ENCODE results near the gene PRIMA1. TPM values are rescaled to one million over a fixed set of nuclear protein-coding genes. Genes with fewer than 3 reads are reported as not detected.

Gene PRIMA1
- total and polyA plus RNA-seq, 12 donors = 1.8 to 16.3 (median 4.1) TPM

GRCh38 chr14:93675651-93676050 is 112.6 kb downstream of the PRIMA1 start:
- no peak overlapping the region for H3K27ac ChIP-seq
- no peaks in the 10 kb centered on the region for H3K36me3 ChIP-seq
- DNase-seq (no peak), ATAC-seq (peak in 3 of 8 donors; percentile 53 to 88 (median 79))
- H3K4me3 ChIP-seq = no peak overlapping the region
- peaks cover 0 to 4% (median 0%) of the 10 kb centered on the region in 7 donors for H3K27me3 ChIP-seq
- intact Hi-C loops (cut with DNase I) = no loop called here
- TF ChIP-seq CTCF (IDR thresholded peaks at IDR 0.05) = no peak
- no peaks in the 10 kb centered on the region for H3K4me1 ChIP-seq
- no peaks in the 10 kb centered on the region for H3K9me3 ChIP-seq

GRCh38 chr14:93674343-93674742 is 113.9 kb downstream of the PRIMA1 start:
- no peak for DNase-seq
- no peak overlapping the region for H3K27ac ChIP-seq
- H3K4me1 ChIP-seq = no peaks in the 10 kb centered on the region
- H3K27me3 ChIP-seq = no peaks in the 10 kb centered on the region
- no peaks in the 10 kb centered on the region for H3K36me3 ChIP-seq
- TF ChIP-seq CTCF (IDR thresholded peaks at IDR 0.05) = no peak
- intact Hi-C loops (cut with DNase I) = no loop called here
- ATAC-seq = peak in 1 of 8 donors; percentile 26
- H3K4me3 ChIP-seq = no peak overlapping the region
- 85 to 94% methylated on average over 1 of the region's 1 CpG for whole genome bisulfite sequencing, 2 donors
- H3K9me3 ChIP-seq = no peaks in the 10 kb centered on the region

- Histone ChIP-seq H3K4me1 (no peaks in the 10 kb centered on the region), H3K36me3 (no peaks in the 10 kb centered on the region), H3K27me3 (peaks cover 0 to 6% (median 0%) of the 10 kb centered on the region in 7 donors), H3K27ac (no peak overlapping the region), H3K4me3 (no peak overlapping the region), H3K9me3 (peaks cover 0 to 31% (median 12%) of the 10 kb centered on the region in 11 donors)
- 84 to 91% methylated on average over 4 of the region's 4 CpGs for WGBS, 2 donors
- ATAC-seq (no peak), DNase-seq (no peak)
- TF ChIP-seq CTCF (IDR thresholded peaks at IDR 0.05) = no peak
- intact Hi-C loops (cut with DNase I) = no loop called here
These were observed 118.7 kb downstream of the PRIMA1 start for GRCh38 chr14:93669632-93670031.

Other genes with a start within 250 kb of the PRIMA1 start
- not detected for gene FAM181A, start 138.9 kb upstream of the PRIMA1 start, total RNA-seq
- gene FAM181A, start 138.9 kb upstream of the PRIMA1 start, polyA plus RNA-seq = not detected
- 100 to 1,000 TPM in 9 of 10 donors, 10 to 100 TPM in 1; 85.7 to 253 (median 168) TPM for gene ASB2, start 188.1 kb upstream of the PRIMA1 start, total RNA-seq
- 100 to 1,000 TPM in 1 of 2 donors, 10 to 100 TPM in 1; 19.6 to 374 TPM for gene ASB2, start 188.1 kb upstream of the PRIMA1 start, polyA plus RNA-seq
- 1 to 10 TPM in 3 of 10 donors, under 1 TPM in 6, not detected in 1; 0.40 to 1.6 (median 0.75) TPM for gene CCDC197, start 208.8 kb upstream of the PRIMA1 start, total RNA-seq
- gene CCDC197, start 208.8 kb upstream of the PRIMA1 start, polyA plus RNA-seq = 1 to 10 TPM in 1 of 2 donors, not detected in 1; 1.3 TPM
- gene OTUB2, start 237.9 kb upstream of the PRIMA1 start, total RNA-seq = under 1 TPM in 9 of 10 donors, not detected in 1; 0.07 to 0.37 (median 0.15) TPM
- gene OTUB2, start 237.9 kb upstream of the PRIMA1 start, polyA plus RNA-seq = under 1 TPM; 0.22 to 0.29 TPM

Measured in heart right ventricle (tissue), 16 donors.